GM19397 (cell line): ENCODE measurements around the gene GDPD5.

Source experiments
- ATAC-seq: cut with Tn5 transposase; IDR thresholded peaks from one replicate; pipeline ENCODE4 v1.9.1; 2021; ENCODE audit warnings: mild to moderate bottlenecking, moderate library complexity; ENCODE audit not compliant: unreplicated experiment

GDPD5 gene

DNA sequence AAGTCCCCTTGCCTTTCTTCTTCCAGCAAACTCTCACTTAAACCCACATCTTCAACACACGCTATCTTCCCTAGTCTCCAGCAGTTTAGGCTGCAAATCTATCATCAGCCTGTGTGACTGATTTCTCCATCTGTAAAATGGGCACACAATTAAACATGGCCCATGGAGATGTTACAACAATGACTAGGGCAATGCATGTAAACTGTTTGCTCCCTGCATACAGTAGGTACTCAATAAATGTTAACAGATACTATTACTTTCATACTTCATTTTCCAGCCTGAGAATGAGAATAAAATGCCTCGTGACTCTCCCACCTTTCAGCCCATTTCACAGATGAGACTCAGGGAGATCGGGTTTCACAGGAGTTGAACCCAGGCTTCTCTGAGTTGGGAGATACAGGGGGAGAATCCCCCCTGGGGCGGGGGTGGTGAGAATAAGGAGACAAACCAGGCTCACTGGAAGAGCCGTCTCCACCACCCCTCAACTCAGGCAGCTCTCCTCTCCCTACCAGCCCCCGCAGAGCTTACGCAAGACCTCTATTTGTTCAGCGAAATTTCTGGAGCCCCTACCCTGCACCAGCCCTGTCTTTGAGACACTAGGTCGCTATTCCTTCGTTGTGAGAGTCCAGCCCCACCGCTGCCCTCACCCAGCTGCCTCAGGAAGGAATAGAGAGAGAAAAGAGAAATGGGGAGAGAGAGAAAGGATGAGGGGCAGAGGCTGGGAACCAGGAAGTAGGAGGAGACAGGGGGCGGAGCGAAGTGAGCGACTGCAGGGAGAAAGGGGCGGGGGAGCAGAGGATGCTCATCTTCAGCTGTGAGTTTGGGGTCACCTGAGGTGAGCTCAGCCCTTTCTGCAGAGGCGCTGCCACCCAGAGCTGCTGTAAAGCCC is 50.6 kb downstream of the GDPD5 start:
- ATAC-seq, result no peak

DNA sequence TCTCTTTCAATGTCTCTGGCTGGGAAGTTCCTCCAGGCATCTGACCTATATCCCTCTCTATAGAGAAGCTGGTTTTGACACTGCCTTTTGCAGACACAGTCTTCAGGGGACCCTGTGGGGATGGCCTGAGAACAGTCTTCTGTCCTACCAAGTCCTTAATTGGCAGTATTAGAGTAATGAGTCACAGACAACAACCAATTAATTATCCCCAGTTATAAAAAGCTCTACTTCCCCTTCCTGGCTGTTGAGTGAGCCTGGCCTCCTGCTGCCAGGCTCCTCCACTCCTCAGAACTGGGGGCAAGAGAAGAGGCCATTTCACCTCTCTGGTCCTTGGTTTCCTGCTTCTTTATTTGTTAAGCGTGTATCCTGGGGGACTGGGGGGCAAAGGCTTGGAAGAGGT is 51.5 kb downstream of the GDPD5 start:
- ATAC-seq, result no peak

DNA sequence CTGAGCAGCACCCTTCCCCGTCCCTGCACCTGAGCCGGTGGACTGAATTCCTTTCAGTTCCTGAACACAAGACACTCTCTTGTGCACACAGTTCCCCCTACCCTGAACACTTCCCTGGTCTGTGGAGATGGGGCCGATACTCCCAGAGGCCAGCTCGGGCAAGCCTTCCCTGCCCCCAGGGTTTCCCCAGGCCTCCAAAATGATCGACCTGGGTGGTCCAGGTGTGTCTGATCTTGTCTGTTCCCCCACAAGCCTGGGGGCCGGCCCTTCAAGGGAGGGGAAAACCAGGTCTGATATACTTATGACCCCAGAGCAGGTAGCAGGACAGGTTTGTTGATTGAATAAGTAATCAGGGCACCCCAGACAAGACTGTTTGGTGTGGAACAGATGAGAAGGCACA is 52.1 kb downstream of the GDPD5 start:
- ATAC-seq, result no peak

DNA sequence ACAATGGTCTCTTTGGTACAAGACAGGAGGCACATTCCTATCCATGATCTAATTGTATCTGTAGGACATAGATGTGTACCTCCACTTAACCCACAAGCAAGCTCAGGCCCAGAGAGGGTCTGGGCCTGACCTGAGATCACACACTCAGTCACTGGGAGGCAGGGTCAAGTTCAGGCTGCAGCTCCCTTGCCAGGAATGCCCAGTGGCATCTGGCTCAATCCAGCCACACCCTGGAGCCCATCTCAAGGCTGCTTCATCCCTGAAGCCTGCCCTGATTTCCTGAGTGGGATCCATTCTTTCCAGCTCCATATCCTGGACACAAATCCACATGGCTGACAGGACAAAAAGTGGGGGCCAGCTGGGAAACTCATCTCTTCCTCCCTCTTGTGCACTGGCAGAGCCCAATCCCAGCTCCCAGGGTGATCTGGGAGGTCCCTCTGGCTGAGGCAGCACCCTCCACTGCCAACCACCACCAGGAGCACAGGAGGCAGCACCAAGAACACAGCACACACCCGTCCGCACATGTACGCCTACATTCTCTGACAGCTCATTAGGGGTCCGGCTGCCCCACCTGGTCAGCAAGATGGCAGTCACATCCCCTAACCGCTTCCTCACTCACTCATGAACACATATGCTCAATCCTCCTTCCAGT is 53.5 kb downstream of the GDPD5 start:
- ATAC-seq, result no peak

DNA sequence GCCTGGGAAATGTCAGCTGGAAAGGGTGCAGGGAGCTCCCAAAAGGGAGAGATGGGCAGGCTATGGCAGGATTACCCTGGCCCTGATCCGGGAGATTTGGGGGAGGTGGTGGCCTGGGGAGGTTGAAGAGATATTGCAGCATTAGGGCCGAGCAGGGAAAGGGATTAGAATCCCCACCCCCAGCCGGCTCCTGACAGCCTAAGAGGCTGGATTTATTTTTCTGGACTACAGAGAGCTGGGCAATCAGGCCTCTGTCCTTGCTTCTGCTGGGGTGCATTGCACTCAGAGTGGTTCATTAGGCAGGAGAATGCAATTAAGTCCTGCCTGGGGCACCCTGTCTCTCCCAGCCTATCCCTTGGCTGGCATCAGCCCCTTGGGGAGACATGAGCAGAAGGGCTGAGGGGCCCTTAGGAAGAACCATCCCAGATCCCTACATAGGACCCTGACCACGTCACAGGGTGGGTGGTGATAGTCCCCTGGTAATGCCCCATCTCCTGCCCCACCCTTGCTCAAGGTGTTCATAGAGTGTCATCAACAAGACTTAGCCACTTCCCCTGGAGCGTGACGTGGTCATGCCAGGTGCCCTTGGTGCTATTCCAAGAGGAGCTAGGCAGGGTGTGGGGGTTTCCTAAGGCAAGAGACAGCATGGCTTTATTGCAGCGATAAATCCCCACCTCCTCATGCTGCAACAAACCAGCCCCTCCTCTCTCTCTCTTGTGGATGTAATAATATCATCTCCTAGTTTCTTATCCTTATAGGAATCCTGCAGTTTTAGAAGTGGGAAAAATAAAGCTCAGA is 54.4 kb downstream of the GDPD5 start:
- ATAC-seq, result no peak

DNA sequence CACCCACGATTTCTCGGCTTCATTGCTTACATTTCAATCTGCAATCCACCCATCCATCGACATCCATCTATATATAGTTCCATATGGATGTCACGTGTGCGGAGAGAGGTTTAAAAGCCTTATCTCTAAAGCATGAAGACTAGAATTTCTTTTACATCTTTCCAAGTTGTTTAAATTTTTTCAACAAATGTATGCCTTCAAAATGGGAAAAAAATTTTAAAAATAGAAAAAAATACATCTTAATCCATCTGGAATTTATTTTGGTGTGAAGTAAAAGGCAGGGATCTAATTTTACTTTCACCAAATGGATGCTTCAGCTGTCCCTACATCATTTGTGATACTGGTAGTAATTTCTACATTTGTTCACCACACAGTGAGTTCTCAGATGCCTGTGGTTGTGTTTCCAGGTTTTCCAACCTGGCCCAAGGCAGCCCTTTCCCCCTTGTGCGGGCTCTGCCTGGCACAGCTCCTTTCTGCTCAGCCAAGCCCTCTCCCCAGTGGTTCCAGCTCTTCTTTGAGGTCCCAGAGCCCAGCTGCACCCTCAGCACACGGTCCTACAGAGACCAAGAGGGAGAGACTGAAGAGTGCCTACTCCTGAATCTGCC is 55.2 kb downstream of the GDPD5 start:
- ATAC-seq, result no peak

DNA sequence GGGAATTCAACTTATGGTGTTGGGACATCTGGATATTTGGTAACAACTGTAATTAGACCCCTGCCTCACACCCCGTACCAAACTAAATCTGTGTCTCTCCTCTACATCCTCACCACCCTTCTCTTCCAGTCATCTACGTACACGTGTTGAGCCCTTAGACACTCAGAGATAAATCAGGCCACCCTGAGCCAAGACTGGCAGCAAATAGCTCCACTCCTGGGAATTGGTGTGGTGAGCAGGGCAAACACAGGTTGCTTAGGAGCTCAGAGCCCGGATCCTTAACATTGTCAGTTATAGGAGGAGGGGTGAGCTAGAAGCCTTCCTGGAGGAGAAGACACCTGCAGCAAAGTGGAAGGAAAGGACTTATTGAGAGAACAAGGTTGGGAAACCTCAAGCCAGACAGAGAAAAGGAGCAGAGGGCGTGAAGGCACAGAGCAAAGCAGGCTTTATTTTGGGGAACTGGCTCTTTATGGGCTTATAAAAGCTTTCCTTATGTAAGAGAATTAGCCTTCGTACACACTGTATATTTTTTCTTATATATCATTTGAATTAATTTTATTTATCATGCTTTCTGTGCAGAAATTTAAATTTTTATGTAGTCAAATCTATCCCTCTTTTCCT is 55.8 kb downstream of the GDPD5 start:
- ATAC-seq, result no peak

DNA sequence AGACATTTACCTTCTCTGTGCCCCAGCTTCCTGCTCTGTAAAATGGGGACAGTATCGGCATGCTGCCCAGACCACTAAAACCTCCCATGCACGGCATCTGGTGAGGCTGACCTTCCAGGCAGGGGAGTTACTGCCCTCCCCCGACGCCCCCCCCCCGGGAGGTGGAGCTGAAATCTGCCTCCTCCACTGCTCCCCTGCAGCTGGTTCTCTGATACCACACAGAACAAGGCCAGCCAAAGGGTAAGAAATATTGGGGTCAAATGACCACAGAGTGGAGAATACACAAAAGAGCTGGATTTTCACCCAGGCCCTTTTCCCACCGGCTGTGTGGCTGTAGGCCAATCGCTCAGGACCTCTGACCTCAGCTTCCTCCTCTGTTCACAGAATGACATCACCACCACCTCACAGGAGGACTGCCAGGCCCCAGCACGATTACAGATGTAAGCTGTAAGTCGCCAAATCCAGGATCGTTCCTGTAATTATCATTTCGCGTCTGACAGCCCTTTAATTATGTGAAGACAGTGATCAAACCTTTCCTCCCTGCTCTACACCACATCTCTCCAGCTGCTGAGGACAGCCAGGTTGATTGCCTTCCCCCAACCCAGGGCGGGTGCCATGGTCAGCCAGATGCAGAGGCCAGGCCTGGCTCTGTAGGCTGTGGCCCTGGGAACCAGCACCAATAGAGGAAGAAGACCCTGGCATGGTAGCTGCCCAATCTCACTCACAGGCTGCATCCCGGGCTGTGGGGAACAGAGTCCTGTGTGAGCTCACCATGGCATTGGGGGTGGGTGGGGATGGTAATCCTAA is 57.0 kb downstream of the GDPD5 start:
- ATAC-seq, result no peak

DNA sequence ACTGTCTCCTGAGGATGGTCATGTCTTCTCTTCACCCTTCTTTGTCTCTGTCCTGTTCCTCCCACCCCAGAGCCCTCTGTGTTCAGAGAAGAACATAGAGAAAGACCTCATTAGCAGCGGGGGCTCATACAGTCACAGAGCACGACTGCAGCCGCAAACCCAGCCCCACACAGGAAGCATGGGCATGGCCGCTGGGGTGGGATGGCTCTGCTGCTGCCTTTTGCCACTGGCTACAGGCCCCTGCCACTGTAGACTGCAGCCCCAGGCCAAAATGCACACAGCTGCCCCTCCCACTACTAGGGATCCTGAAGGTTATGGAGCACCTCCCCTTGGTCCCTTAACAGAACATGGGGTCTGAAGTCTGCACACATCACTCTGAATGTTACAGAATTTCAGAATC is 57.9 kb downstream of the GDPD5 start:
- no peak for ATAC-seq

DNA sequence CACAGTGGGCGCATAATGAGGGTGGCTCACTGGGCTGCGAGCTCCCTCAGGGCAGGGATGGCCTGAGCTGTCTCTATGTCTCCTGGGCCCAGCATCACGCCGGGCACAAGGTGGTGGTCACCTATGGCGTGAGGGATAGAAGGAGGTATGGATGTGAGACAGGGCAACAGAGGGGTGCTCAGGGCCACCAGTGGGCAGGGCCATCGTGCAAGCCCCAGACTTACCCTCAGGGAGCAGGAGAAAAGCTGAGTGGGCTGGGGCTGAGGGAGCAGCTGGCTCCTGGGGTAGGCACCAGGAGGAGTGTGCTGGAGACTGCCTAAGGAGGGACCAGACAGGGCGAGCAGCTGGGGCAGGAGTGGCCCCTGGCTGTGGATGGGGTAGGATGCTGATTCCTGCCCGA is 58.4 kb downstream of the GDPD5 start:
- ATAC-seq, result no peak

DNA sequence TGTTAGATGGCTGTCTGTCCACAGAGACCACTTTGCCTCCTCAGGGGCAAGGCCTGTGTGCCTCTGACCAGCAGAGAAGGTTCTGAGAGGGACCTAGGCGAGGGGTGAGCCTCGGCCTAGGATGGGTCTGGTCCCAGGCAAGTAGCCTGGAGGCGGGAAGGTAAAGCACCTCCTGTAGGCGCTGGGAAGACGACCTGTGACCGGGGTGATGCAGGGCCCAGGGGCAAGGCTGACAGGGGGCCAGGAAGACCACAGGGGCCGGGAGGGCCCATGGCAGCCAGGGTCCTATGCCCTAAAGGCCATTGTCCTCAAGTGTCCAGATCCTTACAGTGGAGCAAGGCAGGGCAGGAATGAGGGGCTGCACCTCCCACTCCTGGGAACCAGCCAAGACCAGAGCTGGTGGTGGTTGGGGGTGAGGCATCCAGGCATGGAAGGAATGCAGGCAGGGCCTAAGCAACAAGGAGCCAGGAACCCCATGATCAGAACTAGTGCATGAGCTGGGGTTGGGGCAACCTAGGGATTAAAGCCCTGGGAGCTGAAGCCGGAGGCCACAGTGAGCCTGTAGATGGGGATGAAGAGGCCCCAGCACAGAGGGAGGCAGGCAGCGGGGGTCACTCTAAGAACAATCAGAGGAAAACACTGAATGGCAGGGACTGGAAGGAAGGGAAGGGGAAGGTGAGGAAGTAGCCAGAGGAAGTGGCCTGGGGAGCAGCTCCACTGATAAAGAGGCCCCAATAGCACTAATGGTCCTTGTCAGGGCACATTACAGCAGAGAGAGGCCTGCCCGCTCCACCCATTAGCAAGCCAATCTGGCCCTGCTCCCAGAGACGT is 59.8 kb downstream of the GDPD5 start:
- ATAC-seq, result no peak

DNA sequence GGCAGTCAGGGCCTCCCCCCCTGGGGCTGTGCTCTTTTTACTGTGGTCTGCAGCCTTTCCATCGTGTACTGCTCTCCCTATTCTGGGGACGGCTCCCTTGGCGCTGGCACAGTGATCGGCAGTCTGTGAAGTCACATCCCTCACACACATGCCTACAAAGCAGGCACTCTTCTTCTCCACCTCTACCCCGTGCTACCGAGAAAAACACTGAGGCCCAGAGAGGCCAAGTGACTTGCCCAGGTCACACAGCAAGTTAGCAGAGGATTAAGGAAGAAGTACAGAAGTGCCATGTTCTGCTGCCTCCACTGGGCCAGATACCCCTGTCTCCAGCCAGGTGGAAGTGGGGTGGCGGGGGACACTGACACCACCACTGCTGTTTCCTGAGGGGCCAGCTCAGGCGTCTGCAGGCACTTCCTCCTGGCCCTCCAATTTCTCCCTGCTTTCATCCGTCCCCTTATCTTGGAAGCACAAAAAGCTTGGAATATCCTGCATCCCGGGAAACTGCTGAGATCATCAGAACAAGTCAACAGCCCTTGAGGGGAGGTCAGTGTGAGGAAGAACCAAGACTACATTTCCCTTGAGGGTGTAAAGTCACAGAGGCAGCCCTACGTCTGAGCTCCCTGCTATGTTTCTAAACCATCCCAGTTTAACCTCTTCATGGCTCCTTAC is 62.5 kb downstream of the GDPD5 start:
- no peak for ATAC-seq

DNA sequence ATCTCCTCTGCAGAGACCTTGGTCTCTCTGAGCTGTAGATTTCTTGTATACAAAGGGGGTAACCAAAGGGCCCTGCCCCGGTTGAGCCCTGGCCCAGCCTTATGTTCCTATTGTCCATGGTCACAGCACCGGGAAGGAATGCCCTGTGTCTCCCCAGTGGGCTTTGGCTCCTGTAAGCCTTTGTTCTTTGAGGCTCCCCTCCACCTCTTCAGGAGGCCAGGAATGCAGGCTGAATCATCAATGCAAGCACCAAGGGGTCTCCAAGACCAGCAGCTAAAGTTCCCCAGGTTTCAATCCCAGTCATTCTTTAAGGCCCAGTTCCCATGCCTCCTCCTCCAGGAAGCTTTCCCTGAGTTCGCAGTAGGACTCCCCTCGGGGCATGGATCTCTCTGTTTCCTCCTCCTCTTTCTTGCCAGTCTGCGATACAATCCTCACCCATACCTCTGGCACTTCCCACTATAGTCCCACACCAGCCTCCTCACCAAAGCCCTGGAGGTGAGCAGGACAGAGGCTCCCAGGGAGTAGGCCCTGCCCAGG is 63.6 kb downstream of the GDPD5 start:
- no peak for ATAC-seq

DNA sequence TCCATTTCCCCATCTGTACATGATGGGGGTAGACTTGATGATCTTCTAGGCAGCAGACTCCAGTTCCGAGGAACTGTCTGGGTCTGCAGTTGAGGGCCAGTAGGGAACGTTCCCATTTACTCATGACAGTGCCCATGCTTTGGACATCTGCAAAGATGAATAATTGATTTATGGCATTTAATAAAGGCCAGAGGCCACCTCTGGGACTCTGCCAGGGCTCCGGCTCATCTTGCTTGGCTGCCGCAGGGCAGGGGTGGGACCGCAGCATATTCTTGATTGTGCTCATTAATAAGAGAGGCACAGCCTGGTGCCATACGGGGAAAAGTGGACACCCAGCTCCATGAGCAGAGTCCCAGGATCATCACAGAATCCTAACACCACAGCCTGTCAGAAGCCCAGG is 64.6 kb downstream of the GDPD5 start:
- ATAC-seq, result no peak

DNA sequence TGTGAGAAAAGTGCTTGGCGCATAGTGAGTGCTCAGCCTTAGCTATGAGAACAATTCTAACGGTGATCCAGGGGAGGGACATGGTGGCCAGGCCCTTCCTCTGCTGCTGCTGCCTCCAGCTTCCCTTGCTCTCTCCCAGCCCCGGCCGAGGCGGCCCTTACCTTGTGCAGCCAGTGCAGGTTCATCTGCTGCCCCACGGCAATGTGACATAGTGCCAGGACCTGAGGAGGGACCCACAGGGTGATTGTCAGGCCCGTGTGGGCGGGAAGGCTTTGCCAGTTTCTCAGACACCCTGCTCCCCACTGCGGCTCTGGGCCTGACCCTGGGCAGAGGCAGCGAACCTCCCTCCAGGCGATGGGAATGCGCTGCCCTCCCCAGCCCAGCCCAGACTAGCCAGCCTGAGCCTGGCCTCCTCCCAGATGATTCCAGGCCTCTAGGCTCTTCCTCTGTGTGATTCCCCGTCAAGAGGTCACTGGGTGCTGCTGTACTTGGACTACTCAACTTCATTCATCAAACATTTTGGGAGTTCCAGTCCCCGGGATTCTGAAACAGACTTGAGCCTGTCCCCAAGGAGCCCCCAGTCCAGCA is 69.1 kb downstream of the GDPD5 start:
- no peak for ATAC-seq

DNA sequence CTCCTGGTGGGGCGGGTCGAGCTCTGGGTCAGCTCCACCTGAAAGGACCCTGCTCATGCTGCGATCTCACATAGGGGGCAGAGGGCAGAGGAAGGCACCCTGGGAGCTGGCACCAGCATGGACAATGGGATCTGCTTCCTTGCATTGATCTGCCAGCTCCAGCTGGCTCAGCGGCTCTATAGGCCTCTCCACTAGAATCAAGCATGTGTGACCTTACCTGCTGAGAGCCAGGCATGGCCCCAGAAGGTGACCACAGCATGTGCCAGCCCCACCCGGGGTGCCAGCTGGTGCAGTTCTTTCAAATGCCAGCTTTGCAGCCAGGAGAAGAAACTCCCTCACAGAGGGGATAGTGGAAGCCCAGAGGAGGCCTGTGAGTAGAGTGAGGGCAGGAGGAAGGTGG is 70.8 kb downstream of the GDPD5 start:
- no peak for ATAC-seq

DNA sequence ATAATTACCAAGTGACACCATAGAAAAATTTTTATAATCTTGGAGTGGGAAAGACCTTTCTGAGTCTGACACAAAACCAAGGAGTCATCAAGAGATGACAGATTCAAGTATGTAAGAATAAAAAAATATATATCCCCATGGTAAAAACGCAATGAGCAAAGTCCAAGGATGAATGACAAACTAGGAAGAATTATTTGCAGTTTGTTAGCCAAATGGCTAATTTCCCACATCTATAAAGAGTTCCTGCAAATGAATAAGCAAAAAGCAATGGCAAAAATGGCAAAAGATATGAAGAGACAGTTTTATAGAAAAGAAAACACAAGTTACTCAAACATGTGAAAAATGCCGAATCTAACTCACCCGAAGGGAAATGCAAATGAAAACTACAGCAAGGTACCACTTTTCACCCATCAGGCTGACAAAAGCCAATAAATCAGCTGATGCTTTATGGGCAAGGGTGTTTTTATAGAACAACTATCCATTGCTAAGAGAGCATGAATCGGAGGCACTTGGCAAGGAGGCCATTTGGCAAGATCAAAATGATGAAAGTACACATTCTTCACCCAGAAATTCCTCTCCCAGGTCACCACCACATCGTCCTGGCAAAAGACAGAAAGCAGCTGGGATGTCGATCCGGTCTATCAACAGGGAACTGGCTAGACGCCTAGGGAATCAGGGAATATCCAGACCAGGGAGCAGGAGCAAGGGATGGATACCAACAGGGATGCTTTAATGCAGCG is 71.7 kb downstream of the GDPD5 start:
- ATAC-seq, result no peak
